GM12873 (cell line): ENCODE results near the gene ATP1B3.

Source experiments
- CTCF ChIP-seq: IDR thresholded peaks from 2 replicates; pipeline ENCODE4 v1.5.1; 2012; ENCODE audit warnings: low read depth, mild to moderate bottlenecking, moderate library complexity, low read length, control low read depth; ENCODE audit not compliant: insufficient read depth; ENCODE audit errors: missing control alignments

ATP1B3 gene

GRCh38 chr3:141840737-141841544 is 35.5 kb upstream of the ATP1B3 start:
- no peak for TF ChIP-seq CTCF

GRCh38 chr3:141844108-141844507 is 32.3 kb upstream of the ATP1B3 start:
- no peak for TF ChIP-seq CTCF

GRCh38 chr3:141844812-141845211 is 31.6 kb upstream of the ATP1B3 start:
- no peak for TF ChIP-seq CTCF

DNA sequence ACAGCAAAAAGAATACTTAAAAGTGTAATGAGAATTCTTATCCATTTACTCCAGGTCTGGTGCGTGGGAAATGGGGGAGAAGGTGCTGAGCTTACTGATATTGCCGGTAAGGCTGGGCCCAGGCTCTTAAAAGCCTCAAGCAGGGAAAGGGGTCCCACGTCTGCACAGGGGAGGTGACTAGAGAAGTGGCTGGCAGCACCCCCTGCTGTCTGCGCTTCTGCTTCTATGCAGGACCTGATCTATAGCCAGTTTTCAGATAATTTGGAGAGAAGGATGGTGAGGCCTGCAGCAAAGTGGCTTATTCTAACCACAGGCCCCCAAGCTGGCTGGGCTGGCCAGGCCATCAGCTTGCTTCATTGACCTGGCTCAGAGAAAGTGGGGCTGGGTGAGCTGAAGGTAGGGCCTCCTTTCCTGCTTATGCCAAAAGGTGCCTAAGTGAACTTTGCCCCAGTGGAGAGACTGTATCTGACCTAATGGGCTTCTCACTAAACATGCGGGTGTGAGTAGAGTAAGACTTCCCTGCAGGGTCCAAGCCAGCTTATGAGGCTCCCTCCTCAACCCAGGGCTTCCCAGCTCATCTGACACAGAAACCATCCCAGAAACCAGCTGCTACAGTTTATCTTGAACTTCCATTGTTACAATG is 30.9 kb upstream of the ATP1B3 start:
- TF ChIP-seq CTCF: no peak

GRCh38 chr3:141846050-141846433 is 30.4 kb upstream of the ATP1B3 start:
- no peak for TF ChIP-seq CTCF

DNA sequence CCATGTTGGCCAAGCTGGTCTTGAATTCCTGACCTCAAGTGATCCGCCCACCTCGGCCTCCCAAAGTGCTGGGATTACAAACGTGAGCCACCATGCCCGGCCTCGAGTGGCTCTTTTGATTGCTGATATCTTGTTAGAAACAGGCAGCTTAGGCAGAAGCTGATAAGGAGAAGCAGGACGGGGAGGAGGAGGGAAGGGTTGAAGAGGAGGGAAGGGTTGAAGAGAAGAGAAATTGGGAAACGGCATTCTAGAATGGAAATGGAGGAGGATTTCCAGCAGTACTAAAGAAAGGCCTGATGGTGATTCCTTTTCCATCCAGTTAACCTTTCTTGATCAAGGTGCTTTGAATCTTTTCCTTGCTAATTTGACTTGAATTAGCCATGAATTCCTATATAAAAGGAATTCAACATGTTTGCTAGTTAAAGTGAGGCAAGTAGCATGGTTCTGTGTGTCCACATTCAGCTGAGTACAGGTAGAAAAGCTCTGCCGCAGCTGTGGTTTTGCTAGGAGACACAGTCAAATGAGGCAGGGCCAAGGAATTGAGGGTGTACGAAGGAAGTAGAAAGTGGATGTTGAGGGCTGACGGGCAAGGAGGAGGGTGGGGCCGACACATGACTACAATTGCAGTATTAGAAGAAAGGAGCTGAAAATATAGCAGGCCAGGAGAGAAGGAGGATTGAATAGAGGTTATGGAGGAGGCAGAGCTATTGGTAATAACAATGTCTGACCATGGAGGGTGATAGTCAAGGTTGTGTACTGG is 27.2 kb upstream of the ATP1B3 start:
- no peak for TF ChIP-seq CTCF

DNA sequence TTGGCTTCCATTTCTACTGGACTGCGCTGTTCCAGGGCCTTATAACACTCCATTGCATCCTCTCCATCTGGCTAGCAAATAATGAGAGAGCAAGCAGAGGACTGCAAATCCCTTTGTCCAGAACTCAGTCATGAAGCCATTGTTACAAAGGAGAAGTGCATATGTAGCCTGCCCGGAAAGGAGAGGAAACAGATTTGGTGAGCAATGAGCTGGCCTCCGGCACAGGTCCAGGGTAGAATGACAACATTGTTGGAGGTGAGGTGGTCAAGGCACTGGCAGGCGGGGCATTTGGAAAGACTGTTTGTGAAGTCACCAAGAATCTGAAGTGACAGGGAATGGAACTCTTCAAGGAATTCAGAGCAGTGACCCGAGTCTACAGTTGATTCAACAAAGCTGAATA is 25.0 kb upstream of the ATP1B3 start:
- no peak for TF ChIP-seq CTCF
